Left lobe of liver (tissue), 2 donors: ENCODE data around the gene C5orf24. TPM values are rescaled to one million over a fixed set of nuclear protein-coding genes. Genes with fewer than 3 reads are reported as not detected.
A peak's percentile ranks its signal among the peaks of the same experiment; 100 is the strongest.
"Not testable (repeated sequence)": the region's sequence is repeated elsewhere in the genome, so short reads cannot be mapped to it uniquely, and the experiment has no call there.

ENCODE experiments used
- ATAC-seq: fragments of 200-7000 bp; cut with Tn5 transposase; one replicate; pipeline ENCODE4 v1.9.1; 2020; ENCODE audit warnings: mild to moderate bottlenecking, moderate library complexity
- DNase-seq: peaks from one replicate; pipeline ENCODE4 v3.0.0-alpha.2; 2020; ENCODE audit warnings: low spot score
- total RNA-seq: library from RNA; stranded (reverse); gene quantifications from one replicate; pipeline ENCODE4 v1.2.1, GENCODE V29; 2021
- donor health status: DM: no; HTN: no; CAD: no; lungs with moderate emphysema.
- donor health status: DM: no; HTN: yes; CAD: no.

The C5orf24 gene
- total RNA-seq, result 25.9 TPM

DNA sequence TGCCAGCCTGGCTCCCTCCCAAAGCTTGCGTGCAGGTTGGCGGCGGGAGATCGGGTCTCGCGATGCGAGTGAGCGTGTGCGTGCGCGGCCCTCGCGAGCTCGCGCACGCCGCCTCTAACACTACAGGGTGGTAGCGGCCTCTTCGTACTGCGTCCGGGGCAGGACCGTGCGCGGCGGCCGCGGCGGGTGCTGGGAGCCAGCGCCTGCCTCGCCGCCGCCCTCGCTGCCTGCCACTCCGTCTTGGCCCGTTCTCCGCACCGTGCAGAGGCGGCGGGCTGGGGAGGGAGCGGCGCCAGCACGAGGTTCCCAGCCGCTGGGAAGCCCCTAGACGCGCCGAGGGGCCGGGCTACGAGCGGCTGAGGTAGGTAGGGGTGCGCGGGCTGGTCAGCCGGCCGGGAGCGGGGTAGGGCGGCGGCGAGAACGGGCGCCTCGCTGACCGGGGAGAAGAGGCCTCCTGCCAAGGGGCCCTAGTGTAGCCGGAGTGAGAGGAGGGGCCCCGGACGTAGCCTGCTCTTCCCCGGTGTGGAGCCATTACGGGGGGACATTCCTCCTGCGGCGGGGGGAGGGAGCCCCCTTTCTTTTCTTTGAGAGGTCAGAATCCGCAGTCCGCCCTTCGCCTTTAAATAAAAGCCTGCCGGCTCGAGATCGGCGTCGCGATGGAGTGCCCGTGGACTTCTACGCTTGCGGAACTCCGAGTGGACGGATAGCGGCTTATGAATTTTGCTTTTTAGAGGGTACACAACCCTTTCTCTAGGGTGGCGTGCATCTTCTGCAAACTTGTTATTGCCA, at the start of gene C5orf24:
Gene C5orf24 (plus strand): TSS at position 117 of the 789 bp plus-strand sequence. CDS start 8,933 bp downstream, outside the sequence.
- ATAC-seq (peak; percentile 95), DNase-seq (peak; percentile 96)

DNA sequence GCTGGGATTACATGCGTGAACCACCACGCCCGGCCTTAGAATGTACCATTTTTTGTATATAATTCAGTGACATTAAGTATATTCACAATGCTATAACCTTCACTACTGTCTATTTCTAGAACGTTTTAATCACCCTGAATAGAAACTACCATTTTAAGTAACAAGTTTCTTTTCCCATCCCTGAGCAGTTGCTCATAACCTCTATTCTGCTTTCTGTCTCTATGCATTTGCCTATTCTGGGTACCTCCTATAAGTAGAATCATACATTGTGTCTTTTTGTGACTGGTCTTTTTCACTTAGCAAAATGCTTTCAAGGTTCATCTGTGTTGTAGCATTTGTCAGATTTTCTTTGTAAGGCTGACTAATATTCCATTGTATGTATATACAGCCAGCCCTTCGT, 47.3 kb upstream of the C5orf24 start:
- DNase-seq, result no peak
- ATAC-seq, result no peak

DNA sequence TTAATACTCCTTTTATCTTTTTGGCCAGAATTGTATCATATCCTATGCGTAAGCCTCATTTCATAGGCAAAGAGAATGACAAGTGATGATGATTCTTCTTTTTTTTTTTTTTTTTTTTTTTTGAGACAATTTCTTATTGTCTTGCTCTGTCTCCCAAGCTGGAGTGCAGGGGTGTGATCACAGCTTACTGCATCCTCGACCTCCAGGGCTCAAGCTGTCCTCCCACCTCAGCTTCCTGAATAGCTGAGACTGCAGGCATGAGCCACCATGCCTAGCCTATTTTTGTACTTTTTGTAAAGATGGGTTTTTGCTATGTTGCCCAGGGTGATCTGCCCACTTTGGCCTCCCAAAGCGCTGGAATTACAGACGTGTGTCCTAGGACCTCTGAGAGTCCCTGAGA, 41.9 kb upstream of the C5orf24 start:
- ATAC-seq (no peak), DNase-seq (no peak)

DNA sequence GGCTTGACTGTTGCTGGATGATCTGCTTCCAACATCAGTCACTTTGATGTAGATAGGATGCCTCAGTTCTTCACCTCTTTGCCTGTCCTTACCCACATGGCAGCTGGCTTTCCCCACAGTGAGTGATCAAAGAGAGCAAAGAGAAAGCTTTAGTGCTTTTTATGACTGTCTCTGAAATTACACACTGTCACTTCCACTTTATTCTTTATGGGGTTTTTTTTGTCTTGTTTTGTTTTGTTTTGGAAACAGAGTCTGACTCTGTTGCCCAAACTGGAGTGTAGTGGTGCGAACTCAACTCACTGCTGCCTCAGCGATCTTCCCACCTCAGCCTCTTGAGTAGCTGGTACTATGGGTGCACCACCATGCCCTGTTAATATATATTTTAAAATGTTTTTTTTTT, 32.4 kb upstream of the C5orf24 start:
- DNase-seq (no peak), ATAC-seq (no peak)

DNA sequence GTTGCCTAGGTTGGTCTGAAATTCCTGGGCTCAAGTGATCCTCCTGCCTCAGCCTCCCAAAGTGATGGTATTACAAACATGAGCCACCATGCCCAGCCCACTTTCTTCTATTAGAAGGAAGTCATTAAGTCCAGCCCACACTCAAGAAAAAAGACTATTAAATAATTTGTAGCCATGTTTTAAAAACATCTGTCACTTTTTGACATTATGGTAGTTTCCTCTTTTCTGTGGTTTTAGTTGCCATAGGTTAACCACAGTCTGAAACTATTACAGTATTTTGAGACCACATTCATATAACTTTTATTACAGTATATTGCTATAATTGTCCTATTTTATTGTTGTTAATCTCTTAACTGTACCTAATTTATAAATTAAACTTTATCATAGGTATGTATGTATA, 31.9 kb upstream of the C5orf24 start:
- no peak for DNase-seq
- ATAC-seq, result no peak

DNA sequence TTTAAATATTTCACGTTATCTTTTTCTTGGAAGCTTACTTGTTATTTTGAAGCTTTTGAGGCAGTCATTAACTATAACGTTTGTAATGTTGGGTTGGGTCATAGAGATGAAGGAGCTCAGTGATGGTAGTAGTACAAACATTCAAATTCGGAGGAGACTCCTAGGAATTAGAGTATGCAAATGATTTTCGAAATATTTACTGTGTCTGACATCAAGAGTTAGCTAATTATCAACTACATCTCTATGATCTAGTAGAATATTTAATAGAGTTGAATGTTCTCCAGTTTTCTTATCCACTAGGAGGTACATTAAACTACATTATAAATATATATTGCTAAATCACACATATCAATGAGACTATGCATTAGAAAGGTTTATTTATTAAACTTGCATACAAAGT, 28.8 kb upstream of the C5orf24 start:
- DNase-seq (no peak), ATAC-seq (peak; percentile 28)

DNA sequence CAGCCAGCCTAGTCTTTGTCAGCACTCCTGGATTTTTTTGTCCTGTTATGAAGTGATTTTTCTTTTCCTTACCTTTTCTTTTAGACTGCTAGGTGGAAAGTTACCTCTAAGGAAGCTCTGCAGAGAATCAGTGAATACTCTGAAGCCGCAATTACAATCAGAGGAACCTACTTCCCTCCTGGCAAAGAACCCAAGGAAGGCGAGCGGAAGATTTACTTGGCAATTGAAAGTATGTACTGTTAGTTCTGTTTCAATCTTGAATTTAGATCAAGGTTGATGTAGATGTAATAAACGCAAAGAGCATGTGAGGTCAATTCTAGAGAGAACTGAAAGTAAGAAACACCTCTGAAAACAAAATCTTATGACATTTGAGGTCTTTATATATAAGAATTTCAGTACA, 27.0 kb upstream of the C5orf24 start:
- no peak for ATAC-seq
- no peak for DNase-seq

DNA sequence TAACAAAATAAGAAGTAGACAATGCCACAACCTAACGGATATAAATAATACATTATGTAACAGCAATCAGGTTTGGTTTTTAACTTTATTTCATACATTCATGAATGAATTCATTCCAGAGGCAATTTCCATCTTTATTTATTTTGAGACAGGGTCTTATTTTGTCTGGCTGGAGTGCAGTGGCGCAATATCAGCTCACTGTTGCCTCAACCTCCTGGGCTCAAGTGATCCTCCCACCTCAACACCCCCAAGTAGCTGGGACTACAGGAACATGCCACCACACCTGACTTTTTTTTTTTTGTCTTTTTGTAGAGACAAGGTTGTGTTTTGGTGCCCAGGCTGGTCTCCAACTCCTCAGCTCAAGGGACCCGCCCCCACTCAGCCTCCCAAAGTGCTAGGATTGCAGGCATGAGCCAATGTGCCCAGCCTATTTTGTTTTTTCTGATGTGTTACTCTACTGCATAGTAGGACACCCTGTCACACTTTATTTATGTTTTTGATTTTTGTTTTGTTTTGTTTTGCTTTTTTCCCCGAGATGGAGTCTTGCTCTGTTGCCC, 26.3 kb upstream of the C5orf24 start:
- DNase-seq, result no peak
- ATAC-seq, result no peak

DNA sequence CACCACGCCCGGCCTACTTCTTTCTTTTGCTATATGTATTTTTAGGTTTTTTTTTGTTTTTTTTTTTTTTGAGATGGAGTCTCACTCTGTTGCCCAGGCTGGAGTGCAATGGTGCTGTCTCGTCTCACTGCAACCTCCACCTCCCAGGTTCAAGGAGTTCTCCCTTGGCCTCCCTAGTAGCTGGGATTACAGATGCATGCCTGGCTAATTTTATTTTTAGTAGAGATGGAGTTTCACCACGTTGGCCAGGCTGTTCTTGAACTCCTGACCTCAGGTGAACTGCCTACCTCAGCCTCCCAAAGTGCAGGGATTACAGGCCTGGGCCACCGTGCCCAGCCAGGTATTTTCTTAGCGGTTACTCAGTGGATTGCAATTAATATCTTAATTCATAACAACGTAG, 23.9 kb upstream of the C5orf24 start:
- DNase-seq (no peak), ATAC-seq (peak; percentile 19)

DNA sequence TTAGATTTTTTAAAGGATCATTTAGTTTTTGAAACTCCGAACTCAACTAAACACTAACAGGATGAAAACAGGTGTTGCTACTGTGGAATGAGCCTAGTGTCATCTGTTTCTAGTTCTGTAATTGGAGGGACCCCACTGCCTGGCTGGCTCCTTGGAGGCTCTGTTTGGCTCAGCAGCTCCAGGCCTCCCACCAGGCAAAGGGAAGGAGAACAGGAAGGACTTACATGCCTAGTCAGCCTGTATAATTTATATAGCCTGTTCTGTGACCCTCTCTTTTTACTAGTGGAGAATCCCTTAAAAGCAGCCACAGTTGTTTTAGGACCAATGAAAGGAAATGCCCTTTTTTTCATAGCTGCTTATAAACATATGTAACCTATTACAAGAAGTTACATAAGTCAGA, 21.1 kb upstream of the C5orf24 start:
- ATAC-seq (peak; percentile 38), DNase-seq (no peak)

DNA sequence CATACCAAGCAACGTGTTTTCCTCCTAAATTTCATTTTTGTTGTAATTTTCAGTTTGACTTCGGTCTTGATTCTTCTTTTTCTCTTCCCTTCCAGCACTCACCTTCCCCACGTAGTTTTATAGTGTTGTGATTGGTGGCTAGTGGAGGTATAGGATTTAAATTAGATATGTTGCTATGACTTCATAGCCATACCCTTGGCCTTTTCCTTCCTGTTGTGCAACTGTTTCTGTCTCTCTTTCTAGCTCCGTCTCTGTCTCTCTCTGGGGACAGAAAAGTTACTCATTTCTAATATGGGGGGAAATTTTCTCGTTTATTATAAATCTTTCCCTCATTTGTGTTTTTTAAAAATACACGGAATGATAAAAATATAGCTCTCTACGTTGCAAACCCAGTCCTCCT, 20.6 kb upstream of the C5orf24 start:
- DNase-seq, result no peak
- no peak for ATAC-seq

DNA sequence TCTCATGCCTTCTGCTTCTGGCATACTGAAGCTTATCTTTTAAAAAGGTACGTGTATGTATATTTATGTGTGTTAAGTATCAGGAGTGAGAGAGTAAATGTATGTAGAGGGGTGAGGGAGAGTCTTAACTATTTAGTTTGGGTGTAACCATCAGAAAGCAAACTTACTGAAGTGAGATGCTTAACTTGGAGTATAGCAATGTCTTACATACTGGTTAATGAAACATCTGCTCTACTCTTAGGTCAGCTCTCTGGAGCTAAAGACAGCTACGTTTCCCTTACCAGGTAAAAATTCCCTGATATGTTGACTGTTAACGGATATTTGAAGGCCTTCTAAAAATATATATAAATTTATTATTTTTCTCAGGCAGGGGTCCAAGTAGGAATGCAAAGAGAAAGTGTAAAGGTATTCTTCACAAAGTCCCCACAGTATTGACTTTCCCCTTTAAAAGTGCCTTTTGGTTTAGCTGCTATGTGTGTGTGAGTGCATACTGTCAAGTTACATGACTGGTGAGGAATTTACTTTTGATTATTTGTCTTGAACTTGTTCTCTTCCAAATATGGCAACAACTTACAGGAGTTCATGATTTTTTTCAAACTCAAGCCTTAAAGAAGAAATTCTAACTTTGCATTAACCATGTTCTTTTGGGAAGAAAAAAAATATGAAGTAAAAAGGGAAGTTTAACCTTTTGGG, 12.3 kb upstream of the C5orf24 start:
- ATAC-seq, result no peak
- DNase-seq, result no peak

DNA sequence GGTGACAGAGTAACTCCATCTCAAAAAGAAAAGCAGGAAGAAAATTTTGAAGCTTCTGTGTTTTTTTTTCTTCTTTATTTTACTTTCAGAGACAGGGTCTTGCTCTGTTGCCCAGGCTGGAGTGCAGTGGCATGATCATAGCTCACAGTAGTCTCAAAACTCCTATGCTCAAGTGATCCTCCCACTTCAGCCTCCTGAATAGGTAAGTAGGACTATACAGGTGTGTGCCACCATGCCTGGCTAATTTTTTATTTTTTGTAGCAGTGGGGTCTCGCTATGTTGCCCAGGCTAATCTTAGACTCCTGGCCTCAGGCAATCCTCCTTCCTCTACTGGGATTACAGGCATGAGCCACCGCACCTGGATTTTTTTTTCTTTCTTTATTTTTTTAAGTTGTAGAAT, 10.1 kb upstream of the C5orf24 start:
- ATAC-seq (no peak), DNase-seq (no peak)

DNA sequence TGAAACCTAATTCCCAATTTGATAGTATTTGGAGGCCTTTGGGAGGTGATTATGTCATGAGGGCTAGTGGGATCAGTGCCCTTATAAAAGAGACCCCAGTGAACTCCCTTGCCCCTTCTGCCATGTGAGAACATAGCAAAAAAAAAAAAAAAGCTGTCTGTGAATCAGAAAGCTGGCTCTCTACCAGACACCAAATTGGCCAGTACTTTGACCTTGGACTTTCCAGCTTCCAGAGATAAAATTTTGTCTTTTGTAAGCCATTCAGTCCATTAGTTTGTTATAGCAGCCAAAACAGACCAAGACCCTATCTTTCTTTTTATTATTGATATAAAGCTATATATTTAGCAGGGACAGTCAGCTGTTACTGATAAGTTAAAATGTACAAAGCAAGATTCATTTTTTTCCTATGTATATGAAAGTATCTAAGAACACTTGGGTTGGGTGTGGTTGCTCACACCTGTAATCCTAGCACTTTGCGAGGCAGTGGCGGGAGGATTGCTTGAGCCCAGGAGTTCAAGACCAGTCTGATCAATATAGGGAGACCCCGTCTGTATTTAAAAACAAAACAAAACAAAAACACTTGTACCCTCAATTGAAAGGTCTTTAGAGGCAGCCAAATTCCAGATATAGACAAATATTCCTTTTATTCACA, 8.1 kb upstream of the C5orf24 start:
- DNase-seq (peak; percentile 63), ATAC-seq (peak; percentile 63)

DNA sequence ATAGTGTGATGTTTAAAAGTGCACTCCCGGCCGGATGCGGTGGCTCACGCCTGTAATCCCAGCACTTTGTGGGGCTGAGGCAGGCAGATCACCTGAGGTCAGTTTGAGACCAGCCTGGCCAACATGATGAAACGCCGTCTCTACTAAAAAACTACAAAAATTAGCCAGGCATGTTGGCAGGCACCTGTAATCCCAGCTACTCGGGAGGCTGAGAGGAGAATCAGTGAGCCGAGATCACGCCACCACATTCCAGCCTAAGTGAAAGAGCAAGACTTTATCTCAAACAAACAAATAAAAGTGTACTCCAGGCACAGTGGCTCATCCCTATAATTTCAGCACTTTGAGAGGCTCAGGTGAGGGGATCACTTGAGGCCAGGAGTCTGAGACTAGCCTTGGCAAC, 7.4 kb upstream of the C5orf24 start:
- peak; percentile 86 for ATAC-seq
- peak; percentile 81 for DNase-seq

DNA sequence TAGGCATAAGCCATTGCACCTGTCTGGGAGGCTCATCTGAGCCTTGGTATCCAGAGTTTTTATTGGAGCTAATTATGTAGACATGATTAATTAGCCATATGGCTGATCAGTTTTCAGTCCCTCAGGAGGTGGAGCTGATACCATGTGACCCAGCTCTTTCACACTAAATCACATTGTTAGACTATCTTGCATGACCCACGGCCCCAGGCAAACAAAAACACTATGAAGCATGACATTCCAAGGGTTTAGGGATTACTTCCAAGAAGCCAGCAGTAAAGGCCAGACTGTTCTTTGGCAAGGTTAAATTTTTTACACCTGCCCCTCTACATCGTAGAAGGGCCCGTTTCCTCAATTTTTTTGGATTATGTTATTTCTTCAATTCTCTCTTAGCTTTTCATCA, 5.0 kb upstream of the C5orf24 start:
- DNase-seq (no peak), ATAC-seq (no peak)

DNA sequence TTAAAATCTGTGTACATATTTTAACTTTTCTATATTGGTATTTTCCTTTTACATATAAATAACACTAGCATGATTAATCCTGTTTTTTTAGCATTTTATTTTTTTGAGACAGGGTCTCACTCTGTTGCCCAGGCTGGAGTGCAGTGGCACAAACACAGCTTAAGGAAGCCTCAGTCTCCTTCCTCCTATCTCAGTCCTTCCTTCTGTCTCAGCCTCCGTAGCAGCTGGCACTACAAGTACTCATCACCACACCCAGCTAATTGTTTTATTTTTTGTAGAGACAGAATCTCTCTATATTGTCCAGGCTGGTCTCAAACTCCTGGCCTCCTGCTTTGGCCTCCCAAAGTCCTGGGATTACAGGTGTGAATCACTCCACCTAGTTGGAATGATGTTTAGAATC, 1.5 kb upstream of the C5orf24 start:
- no peak for DNase-seq

DNA sequence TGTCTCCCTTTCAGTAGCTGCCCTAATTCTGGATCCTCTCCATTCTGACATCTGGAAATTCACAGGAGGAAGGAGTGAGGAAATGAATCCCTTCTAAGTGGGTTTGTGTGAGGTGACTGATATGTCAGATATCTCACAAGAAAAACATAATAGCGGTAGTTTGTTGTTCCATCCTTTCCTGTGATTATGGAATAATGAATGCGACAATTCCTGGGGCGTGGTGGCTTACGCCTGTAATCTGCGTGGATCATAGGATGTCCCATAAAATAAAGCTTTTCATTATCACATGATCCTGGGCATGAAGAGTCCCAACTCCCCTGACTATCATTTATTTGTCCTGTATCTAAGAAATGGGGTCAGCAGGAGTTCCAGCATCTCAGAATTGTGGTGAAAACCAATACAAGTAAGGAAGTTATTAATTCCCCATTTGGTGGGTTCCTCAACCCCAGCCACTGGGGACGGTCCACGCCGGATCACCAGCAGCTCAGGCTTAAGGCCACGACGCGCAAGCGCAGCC, 375 bp upstream of the C5orf24 start:
- DNase-seq, result no peak
- no peak for ATAC-seq

More for the DNA sequence above, 1.5 kb upstream of the C5orf24 start:
- ATAC-seq, result no peak

DNA sequence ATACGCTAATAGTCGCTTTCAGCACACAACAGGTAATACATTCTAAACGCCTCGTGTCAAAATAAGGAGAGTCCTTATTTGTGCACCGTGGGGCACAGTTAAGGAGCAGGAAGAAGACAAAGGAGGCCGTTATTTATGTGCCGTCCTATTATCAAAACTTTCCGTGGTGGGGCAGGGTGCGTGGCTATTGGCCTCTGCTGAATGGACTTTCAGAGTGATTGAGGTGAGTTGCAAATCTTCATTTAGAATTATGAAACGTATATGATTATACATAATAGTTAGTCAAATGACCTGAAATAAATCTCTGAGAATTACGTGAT, 833 bp downstream of the C5orf24 start:
- ATAC-seq (peak; percentile 1), DNase-seq (no peak)

DNA sequence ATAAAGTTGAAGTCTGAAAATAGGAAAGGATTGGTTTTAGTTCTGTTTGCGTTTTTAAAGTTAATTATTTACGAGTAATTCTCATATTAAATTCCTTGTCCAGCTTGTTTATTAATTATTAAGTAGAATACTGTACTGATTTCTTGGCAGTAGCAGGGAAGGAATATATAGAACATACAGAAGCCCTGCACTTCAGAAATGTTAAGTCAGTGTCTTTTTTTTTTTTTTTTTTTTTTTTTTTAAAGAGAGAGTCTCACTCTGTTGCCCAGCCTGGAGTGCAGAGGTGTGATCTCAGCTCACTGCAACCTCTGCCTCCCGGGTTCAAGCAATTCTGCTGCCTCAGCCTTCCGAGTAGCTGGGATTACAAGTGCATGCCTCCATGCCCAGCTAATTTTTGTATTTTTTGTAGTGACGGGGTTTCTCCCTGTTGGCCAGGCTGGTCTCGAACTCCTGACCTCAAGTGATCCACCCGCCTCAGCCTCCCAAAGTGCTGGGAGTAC, 3.7 kb downstream of the C5orf24 start:
- ATAC-seq, DNase-seq: not testable (repeated sequence)

DNA sequence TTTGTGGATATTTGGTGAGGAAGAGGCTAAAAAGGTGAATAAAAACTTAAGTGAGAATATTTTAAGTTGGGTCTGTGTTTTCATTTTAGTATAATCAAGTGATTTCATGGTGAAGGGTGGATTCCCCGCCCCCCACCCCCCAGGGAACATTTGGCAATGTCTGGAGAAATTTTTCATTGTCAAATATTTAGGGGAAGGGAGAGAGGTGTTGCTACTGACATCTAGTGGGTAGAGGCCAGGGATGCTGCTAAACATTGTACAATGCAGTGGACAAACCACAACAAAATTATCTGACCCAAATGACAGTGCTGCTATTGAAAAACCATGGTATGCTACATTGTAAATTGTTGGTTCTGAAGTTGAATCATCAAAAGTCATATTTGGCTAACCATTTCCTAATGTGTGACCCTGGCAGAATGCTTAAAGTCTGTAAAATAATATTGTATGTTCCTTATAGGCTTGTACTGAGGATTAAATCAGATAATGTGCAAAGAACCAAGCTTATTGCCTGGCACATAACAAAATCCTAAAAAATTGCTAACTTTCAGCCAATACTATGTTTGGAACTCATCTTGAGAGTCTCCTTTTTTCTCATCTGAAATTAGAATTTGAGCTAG, 5.6 kb downstream of the C5orf24 start:
- DNase-seq (no peak), ATAC-seq (peak; percentile 75)
